ENCODE measurements around the gene GDF15.

GDF15 gene

GRCh38 chr19:18434411-18435175 is 48.6 kb downstream of the GDF15 start:
- ChIA-PET POLR2A (interaction anchor here (1.0 to 1.2 kb wide), 2 partner anchors 142 to 153 kb away, joined by 3 read pairs; partner anchors contain the start of gene JUND), CTCF (interaction anchor here (0.6 to 0.8 kb wide), 4 partner anchors 11 to 156 kb away, joined by 3 to 4 read pairs (median 4); no protein-coding TSS in a partner anchor)
- TF ChIP-seq MEIS1 (CRISPR knock-in tag; IDR thresholded peaks at IDR 0.05; ENCODE audit: borderline replicate concordance), result no peak
- no peak for TF ChIP-seq ZNF518A (tag by site-specific recombination; conservative IDR thresholded peaks at IDR 0.05; ENCODE audit: low read depth)
- TF ChIP-seq ZNF544 (tag by site-specific recombination; IDR thresholded peaks at IDR 0.05), result no peak
- TF ChIP-seq ZNF560 (tag by site-specific recombination; IDR thresholded peaks at IDR 0.05; ENCODE audit: borderline replicate concordance), result no peak
- TF ChIP-seq GLIS2 (tag by site-specific recombination; IDR thresholded peaks at IDR 0.05), result peak; percentile 39; the same call in 1 of the 2 replicates
- no peak for TF ChIP-seq ZFP41 (tag by site-specific recombination; IDR thresholded peaks at IDR 0.05; ENCODE audit: borderline replicate concordance)
- no peak for TF ChIP-seq ZSCAN23 (tag by site-specific recombination; IDR thresholded peaks at IDR 0.05)
- peak; percentile 78 for TF ChIP-seq OSR2 (tag by site-specific recombination; IDR thresholded peaks at IDR 0.05)
- TF ChIP-seq HOXA7 (CRISPR knock-in tag; IDR thresholded peaks at IDR 0.05; ENCODE audit: borderline replicate concordance), result no peak
- 0 out of 2 replicates have a peak, but pooled peaks have one; percentile 39 for TF ChIP-seq ZBTB8A (tag by site-specific recombination; IDR thresholded peaks at IDR 0.05)
- no peak for TF ChIP-seq ZNF37A (tag by site-specific recombination; IDR thresholded peaks at IDR 0.05)
- TF ChIP-seq YY1 (tag by site-specific recombination; IDR thresholded peaks at IDR 0.05), result no peak
- no peak for TF ChIP-seq GLI4 (tag by site-specific recombination; IDR thresholded peaks at IDR 0.05)
- no peak for TF ChIP-seq ZNF292 (tag by site-specific recombination; IDR thresholded peaks at IDR 0.05; ENCODE audit: borderline replicate concordance, low read depth)
- TF ChIP-seq ZNF121 (tag by site-specific recombination; IDR thresholded peaks at IDR 0.05), result no peak
- TF ChIP-seq ZNF416 (tag by site-specific recombination; IDR thresholded peaks at IDR 0.05), result no peak
- peak; percentile 18 for TF ChIP-seq PATZ1 (tag by site-specific recombination; IDR thresholded peaks at IDR 0.05)
- no peak for TF ChIP-seq PRDM2 (tag by site-specific recombination; IDR thresholded peaks at IDR 0.05; ENCODE audit: borderline replicate concordance)
- TF ChIP-seq ZBTB1 (tag by site-specific recombination; IDR thresholded peaks at IDR 0.05), result no peak
- no peak for TF ChIP-seq ZNF140 (tag by site-specific recombination; IDR thresholded peaks at IDR 0.05)
- no peak for TF ChIP-seq ZNF112 (tag by site-specific recombination; IDR thresholded peaks at IDR 0.05)
- no peak for TF ChIP-seq ZBTB48 (tag by site-specific recombination; IDR thresholded peaks at IDR 0.05)
- no peak for TF ChIP-seq ZNF214 (tag by site-specific recombination; IDR thresholded peaks at IDR 0.05; ENCODE audit: borderline replicate concordance)
- no peak for TF ChIP-seq ZNF404 (tag by site-specific recombination; IDR thresholded peaks at IDR 0.05)
- no peak for TF ChIP-seq ZNF777 (tag by site-specific recombination; IDR thresholded peaks at IDR 0.05; ENCODE audit: borderline replicate concordance)
- TF ChIP-seq ZNF19 (tag by site-specific recombination; IDR thresholded peaks at IDR 0.05; ENCODE audit: low read depth), result no peak

More at GRCh38 chr19:18434411-18435175, 48.6 kb downstream of the GDF15 start:
- Histone ChIP-seq H3K27ac (ENCODE audit: extremely low read depth, low read depth, low read length) (peak overlapping the region; percentile 96), H3K9me3 (ENCODE audit: control insufficient read depth, insufficient read depth, low read depth, low read length) (no peaks in the 10 kb centered on the region), H3K4me3 (ENCODE audit: low read depth, low read length) (no peak overlapping the region), H3K36me3 (ENCODE audit: control insufficient read depth in 2 of 2, insufficient read depth in 1 of 2, low read length in 2 of 2) (peaks cover 5 to 24% of the 10 kb centered on the region in 2 experiments; a peak in 1 of 3 replicates), H3K4me1 (ENCODE audit: control insufficient read depth, insufficient read depth, low read length) (peaks cover 21% of the 10 kb centered on the region)
